HG02970 (cell line): ENCODE measurements around the gene SYNDIG1L.
"Not testable (repeated sequence)": the region's sequence is repeated elsewhere in the genome, so short reads cannot be mapped to it uniquely, and the experiment has no call there.

Source experiments
- ATAC-seq: cut with Tn5 transposase; IDR thresholded peaks from one replicate; pipeline ENCODE4 v1.9.1; 2021; ENCODE audit warnings: mild to moderate bottlenecking, moderate library complexity, moderate number of reproducible peaks; ENCODE audit not compliant: unreplicated experiment, low FRiP score

Gene SYNDIG1L

GRCh38 chr14:74426202-74426582, at the start of gene SYNDIG1L:
TSS of gene SYNDIG1L (minus strand) at chr14:74426210. CDS start at chr14:74409744, 16,466 bp downstream.
- ATAC-seq: no peak

- no peak for ATAC-seq
Observed at GRCh38 chr14:74475678-74476077, 49.7 kb upstream of the SYNDIG1L start.

- ATAC-seq: no peak
Observed at GRCh38 chr14:74474376-74474775, 48.4 kb upstream of the SYNDIG1L start.

GRCh38 chr14:74472601-74473000, 46.6 kb upstream of the SYNDIG1L start:
- no peak for ATAC-seq

GRCh38 chr14:74469548-74470518, 43.8 kb upstream of the SYNDIG1L start:
- no peak for ATAC-seq

GRCh38 chr14:74468513-74468912, 42.5 kb upstream of the SYNDIG1L start:
- ATAC-seq: no peak

- ATAC-seq: no peak
Observed at GRCh38 chr14:74465335-74465734, 39.3 kb upstream of the SYNDIG1L start.

- no peak for ATAC-seq
Observed at GRCh38 chr14:74464785-74465184, 38.8 kb upstream of the SYNDIG1L start.

GRCh38 chr14:74463697-74464096, 37.7 kb upstream of the SYNDIG1L start:
- ATAC-seq: no peak

- ATAC-seq: no peak
Observed at GRCh38 chr14:74462993-74463392, 37.0 kb upstream of the SYNDIG1L start.

- ATAC-seq: no peak
Observed at GRCh38 chr14:74459976-74460375, 34.0 kb upstream of the SYNDIG1L start.

GRCh38 chr14:74459289-74459946, 33.4 kb upstream of the SYNDIG1L start:
- ATAC-seq: no peak

- no peak for ATAC-seq
Observed at GRCh38 chr14:74457565-74457895, 31.5 kb upstream of the SYNDIG1L start.

GRCh38 chr14:74456684-74457564, 30.9 kb upstream of the SYNDIG1L start:
- no peak for ATAC-seq

GRCh38 chr14:74454397-74454796, 28.4 kb upstream of the SYNDIG1L start:
- ATAC-seq: not testable (repeated sequence)

- no peak for ATAC-seq
Observed at GRCh38 chr14:74444866-74445265, 18.9 kb upstream of the SYNDIG1L start.

GRCh38 chr14:74442757-74443156, 16.7 kb upstream of the SYNDIG1L start:
- no peak for ATAC-seq

- no peak for ATAC-seq
Observed at GRCh38 chr14:74441113-74441512, 15.1 kb upstream of the SYNDIG1L start.

GRCh38 chr14:74438351-74438915, 12.4 kb upstream of the SYNDIG1L start:
- ATAC-seq: no peak

- no peak for ATAC-seq
Observed at GRCh38 chr14:74437496-74438053, 11.6 kb upstream of the SYNDIG1L start.
